SK-N-MC (cell line): ENCODE measurements around the gene CDCA7.

Experiments used
- EZH2 ChIP-seq: fragments of 200-600 bp; sonication (generic); IDR thresholded peaks from one replicate; pipeline ENCODE4 v1.6.1; 2017; ENCODE audit warnings: antibody characterized with exemption
- POLR2AphosphoS5 ChIP-seq: IDR thresholded peaks from 2 replicates; pipeline ENCODE4 v1.6.1; 2012; ENCODE audit warnings: mild to moderate bottlenecking, low read depth, low read length, borderline replicate concordance

DNA sequence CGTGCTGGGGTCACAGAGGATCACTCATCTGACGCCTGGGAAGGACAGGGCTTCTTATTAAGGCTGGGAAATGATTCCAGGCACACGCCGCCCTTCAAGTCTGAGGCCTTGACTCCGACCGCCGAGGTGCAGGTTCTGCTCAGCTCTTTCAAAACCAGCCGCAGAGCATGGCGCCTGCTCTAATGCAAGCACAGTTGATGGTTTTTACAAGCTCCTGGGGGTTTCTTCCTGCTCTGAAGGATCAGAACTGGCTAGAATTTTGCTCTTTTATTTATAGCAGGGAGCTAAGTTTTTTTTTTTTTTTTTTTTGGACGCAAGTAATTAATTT is 32.0 kb downstream of the CDCA7 start:
- no peak for TF ChIP-seq POLR2AphosphoS5
- TF ChIP-seq EZH2: no peak
